CD8-positive, alpha-beta memory T cell (primary cell): ENCODE measurements around the gene C1S. TPM values are rescaled to one million over a fixed set of nuclear protein-coding genes. Genes with fewer than 3 reads are reported as not detected.
"Not testable (repeated sequence)": the region's sequence is repeated elsewhere in the genome, so short reads cannot be mapped to it uniquely, and the experiment has no call there.

ENCODE experiments used
- CTCF ChIA-PET: fragments of 350-600 bp; sonication (Branson Sonifier 250); formaldehyde crosslinking; loops from one replicate; lab custom pipeline; 2021; ENCODE audit warnings: antibody characterized with exemption; lab: Charles Lee
- POLR2A ChIA-PET: fragments of 350-600 bp; sonication (Branson Sonifier 250); formaldehyde crosslinking; loops from one replicate; lab custom pipeline; 2021; ENCODE audit warnings: antibody characterized with exemption; lab: Charles Lee
- DNase-seq, 5 donors: peaks; one replicate each; pipeline versions ENCODE4 v3.0.0 to v3.0.0-alpha.2; 2020 to 2022; ENCODE audit warnings: mixed read lengths in 1 of 5
- H3K27ac ChIP-seq: one replicate; pipeline ENCODE4 v1.7.0; 2013; ENCODE audit warnings: low read depth, mild to moderate bottlenecking, low read length, moderate library complexity
- H3K27me3 ChIP-seq: 2 replicates; pipeline ENCODE4 v1.7.0; 2013; ENCODE audit warnings: low read length, mild to moderate bottlenecking; ENCODE audit not compliant: insufficient read depth, poor library complexity, severe bottlenecking
- H3K36me3 ChIP-seq: 2 replicates; pipeline ENCODE4 v1.7.0; 2013; ENCODE audit warnings: mild to moderate bottlenecking, low read length, moderate library complexity; ENCODE audit not compliant: insufficient read depth
- H3K4me1 ChIP-seq: 2 replicates; pipeline ENCODE4 v1.7.0; 2013; ENCODE audit warnings: mild to moderate bottlenecking, low read length, moderate library complexity; ENCODE audit not compliant: insufficient read depth
- H3K4me3 ChIP-seq: 2 replicates; pipeline ENCODE4 v1.7.0; 2013; ENCODE audit warnings: mild to moderate bottlenecking, low read length
- H3K9me3 ChIP-seq: 2 replicates; pipeline ENCODE4 v1.7.0; 2013; ENCODE audit warnings: mild to moderate bottlenecking, low read length
- H3K27ac Mint-ChIP-seq, 8 donors: one replicate each; pipeline ENCODE4 v1.8.0; 2020 to 2021; ENCODE audit warnings: mixed read lengths in 8 of 8, mild to moderate bottlenecking in 6 of 8, inconsistent platforms in 3 of 8, moderate library complexity in 3 of 8
- H3K27me3 Mint-ChIP-seq, 2 donors: one replicate each; pipeline ENCODE4 v1.8.0; 2020 to 2021; ENCODE audit warnings: mixed read lengths in 2 of 2, mild to moderate bottlenecking in 1 of 2, moderate library complexity in 1 of 2
- H3K36me3 Mint-ChIP-seq, 3 donors: one replicate each; pipeline ENCODE4 v1.8.0; 2020 to 2021; ENCODE audit warnings: mixed read lengths in 3 of 3, inconsistent platforms in 1 of 3, mild to moderate bottlenecking in 1 of 3
- H3K4me1 Mint-ChIP-seq, 3 donors: one replicate each; pipeline ENCODE4 v1.8.0; 2020 to 2021; ENCODE audit warnings: mixed read lengths in 3 of 3, inconsistent platforms in 1 of 3, mild to moderate bottlenecking in 1 of 3
- H3K4me3 Mint-ChIP-seq, 7 donors: one replicate each; pipeline ENCODE4 v1.8.0; 2020 to 2021; ENCODE audit warnings: mixed read lengths in 7 of 7, mild to moderate bottlenecking in 6 of 7, moderate library complexity in 4 of 7, inconsistent platforms in 2 of 7
- H3K9me3 Mint-ChIP-seq, 5 donors: one replicate each; pipeline ENCODE4 v1.8.0; 2020 to 2022; ENCODE audit warnings: mixed read lengths in 5 of 5, mild to moderate bottlenecking in 3 of 5, moderate library complexity in 2 of 5, inconsistent platforms in 1 of 5
- polyA plus RNA-seq: library from polyadenylated mRNA; unstranded; fragments of 300-500 nt; fragmentation: Illumina TruSeq; gene quantifications from one replicate; pipeline ENCODE4 v1.2.3, GENCODE V29; 2021
- total RNA-seq, 2 experiments: library from RNA; stranded (reverse); gene quantifications; one replicate each; pipeline ENCODE4 v1.2.3, GENCODE V29; 2021

Gene C1S
- total and polyA plus RNA-seq, 3 experiments from 2014 or later, result 0.64 to 0.83 TPM; not detected in 1

GRCh38 chr12:7047306-7047705 is 13.2 kb upstream of the C1S start:
- no peak overlapping the region for H3K27ac ChIP-seq
- H3K4me1 Mint-ChIP-seq, result peaks cover 3 to 9% (median 7%) of the 10 kb centered on the region in 3 donors
- peaks cover 1 to 4% of the 10 kb centered on the region in 2 donors for H3K27me3 Mint-ChIP-seq
- peak overlapping the region in 1 of 7 donors; percentile 29 for H3K4me3 Mint-ChIP-seq
- no peaks in the 10 kb centered on the region for H3K36me3 ChIP-seq
- no peaks in the 10 kb centered on the region for H3K27me3 ChIP-seq
- H3K9me3 ChIP-seq, result no peaks in the 10 kb centered on the region
- H3K27ac Mint-ChIP-seq, result peak overlapping the region in 1 of 8 donors; percentile 77
- H3K4me1 ChIP-seq, result peaks cover 10% of the 10 kb centered on the region
- no peaks in the 10 kb centered on the region for H3K9me3 Mint-ChIP-seq
- no peak overlapping the region for H3K4me3 ChIP-seq
- no peak for DNase-seq
- ChIA-PET POLR2A (no interaction called here), CTCF (no interaction called here)
- H3K36me3 Mint-ChIP-seq, result no peaks in the 10 kb centered on the region

- H3K27ac ChIP-seq, H3K27ac Mint-ChIP-seq, H3K36me3 Mint-ChIP-seq, H3K9me3 Mint-ChIP-seq, H3K27me3 Mint-ChIP-seq, CTCF ChIA-PET, POLR2A ChIA-PET, H3K9me3 ChIP-seq, H3K4me1 Mint-ChIP-seq, H3K4me3 Mint-ChIP-seq, H3K4me3 ChIP-seq, DNase-seq, H3K27me3 ChIP-seq, H3K36me3 ChIP-seq: not testable (repeated sequence)
- peaks cover 10% of the 10 kb centered on the region for H3K4me1 ChIP-seq
Measured at GRCh38 chr12:7049445-7049951, 11.0 kb upstream of the C1S start.

- H3K4me3 Mint-ChIP-seq, H3K4me3 ChIP-seq, H3K9me3 ChIP-seq, H3K36me3 ChIP-seq, H3K27me3 ChIP-seq, H3K4me1 Mint-ChIP-seq, H3K36me3 Mint-ChIP-seq, H3K27ac ChIP-seq, DNase-seq, H3K9me3 Mint-ChIP-seq, H3K27ac Mint-ChIP-seq, CTCF ChIA-PET: not testable (repeated sequence)
- POLR2A ChIA-PET, result interaction anchor here (0.7 kb wide), 1 partner anchor 168 kb away, joined by 9 read pairs; no protein-coding TSS in a partner anchor
- H3K4me1 ChIP-seq, result peaks cover 10% of the 10 kb centered on the region
- H3K27me3 Mint-ChIP-seq, result peaks cover 4 to 12% of the 10 kb centered on the region in 2 donors
Measured at GRCh38 chr12:7049973-7050372, 10.5 kb upstream of the C1S start.

- no peaks in the 10 kb centered on the region for H3K9me3 ChIP-seq
- H3K4me3 ChIP-seq, result no peak overlapping the region
- H3K36me3 ChIP-seq, result no peaks in the 10 kb centered on the region
- ChIA-PET CTCF (interaction anchor here (0.6 kb wide), 1 partner anchor 26 kb away, joined by 3 read pairs; no protein-coding TSS in a partner anchor), POLR2A (no interaction called here)
- no peak overlapping the region for H3K4me3 Mint-ChIP-seq
- H3K27me3 Mint-ChIP-seq, result peaks cover 21 to 56% of the 10 kb centered on the region in 2 donors
- no peaks in the 10 kb centered on the region for H3K4me1 Mint-ChIP-seq
- no peak overlapping the region for H3K27ac ChIP-seq
- no peaks in the 10 kb centered on the region for H3K4me1 ChIP-seq
- H3K9me3 Mint-ChIP-seq, result no peaks in the 10 kb centered on the region
- no peak for DNase-seq
- no peak overlapping the region for H3K27ac Mint-ChIP-seq
- no peaks in the 10 kb centered on the region for H3K27me3 ChIP-seq
- H3K36me3 Mint-ChIP-seq, result peaks cover 0 to 7% (median 1%) of the 10 kb centered on the region in 3 donors
Measured at GRCh38 chr12:7054925-7055324, 5.6 kb upstream of the C1S start.

GRCh38 chr12:7055736-7056135 is 4.8 kb upstream of the C1S start:
- H3K27me3 ChIP-seq, POLR2A ChIA-PET, H3K4me1 ChIP-seq, H3K9me3 Mint-ChIP-seq, H3K4me3 Mint-ChIP-seq, H3K27ac Mint-ChIP-seq, H3K27ac ChIP-seq, H3K4me1 Mint-ChIP-seq, DNase-seq, H3K36me3 ChIP-seq, H3K36me3 Mint-ChIP-seq, H3K9me3 ChIP-seq, H3K4me3 ChIP-seq: not testable (repeated sequence)
- peaks cover 22 to 64% of the 10 kb centered on the region in 2 donors for H3K27me3 Mint-ChIP-seq
- CTCF ChIA-PET, result interaction anchor here (1.7 kb wide), 1 partner anchor 132 kb away, joined by 3 read pairs; no protein-coding TSS in a partner anchor

- Histone ChIP-seq H3K27ac (no peak overlapping the region), H3K4me1 (no peaks in the 10 kb centered on the region), H3K9me3 (no peaks in the 10 kb centered on the region), H3K36me3 (no peaks in the 10 kb centered on the region), H3K4me3 (no peak overlapping the region), H3K27me3 (peaks cover 3% of the 10 kb centered on the region)
- peaks cover 21 to 67% of the 10 kb centered on the region in 2 donors for H3K27me3 Mint-ChIP-seq
- H3K9me3 Mint-ChIP-seq, result no peaks in the 10 kb centered on the region
- no peak overlapping the region for H3K4me3 Mint-ChIP-seq
- CTCF ChIA-PET, result interaction anchor here (1.0 kb wide), 1 partner anchor 122 kb away, joined by 3 read pairs; no protein-coding TSS in a partner anchor
- no peak overlapping the region for H3K27ac Mint-ChIP-seq
- POLR2A ChIA-PET, result no interaction called here
- peaks cover 0 to 9% (median 1%) of the 10 kb centered on the region in 3 donors for H3K36me3 Mint-ChIP-seq
- no peak for DNase-seq
- H3K4me1 Mint-ChIP-seq, result no peaks in the 10 kb centered on the region
Measured at GRCh38 chr12:7058163-7058845, 2.2 kb upstream of the C1S start.

- H3K27ac Mint-ChIP-seq, result no peak overlapping the region
- no peaks in the 10 kb centered on the region for H3K36me3 ChIP-seq
- no peak for DNase-seq
- H3K9me3 Mint-ChIP-seq, result no peaks in the 10 kb centered on the region
- ChIA-PET POLR2A (no interaction called here), CTCF (interaction anchor here (1.2 kb wide), 1 partner anchor 28 kb away, joined by 3 read pairs; no protein-coding TSS in a partner anchor)
- H3K4me3 ChIP-seq, result no peak overlapping the region
- no peaks in the 10 kb centered on the region for H3K4me1 ChIP-seq
- H3K9me3 ChIP-seq, result no peaks in the 10 kb centered on the region
- H3K36me3 Mint-ChIP-seq, result peaks cover 0 to 9% (median 1%) of the 10 kb centered on the region in 3 donors
- peaks cover 21 to 66% of the 10 kb centered on the region in 2 donors for H3K27me3 Mint-ChIP-seq
- no peak overlapping the region for H3K4me3 Mint-ChIP-seq
- peaks cover 3% of the 10 kb centered on the region for H3K27me3 ChIP-seq
- no peak overlapping the region for H3K27ac ChIP-seq
- no peaks in the 10 kb centered on the region for H3K4me1 Mint-ChIP-seq
Measured at GRCh38 chr12:7058850-7059395, 1.6 kb upstream of the C1S start.

GRCh38 chr12:7059780-7060179 is 738 bp upstream of the C1S start:
- H3K4me3 Mint-ChIP-seq, result no peak overlapping the region

More at GRCh38 chr12:7059780-7060179, 738 bp upstream of the C1S start:
- CTCF ChIA-PET, result interaction anchor here (1.2 kb wide), 1 partner anchor 29 kb away, joined by 3 read pairs; no protein-coding TSS in a partner anchor
- Histone ChIP-seq H3K27ac (no peak overlapping the region), H3K36me3 (no peaks in the 10 kb centered on the region), H3K27me3 (peaks cover 3% of the 10 kb centered on the region), H3K4me1 (no peaks in the 10 kb centered on the region), H3K9me3 (no peaks in the 10 kb centered on the region), H3K4me3 (no peak overlapping the region)
- H3K27ac Mint-ChIP-seq, result no peak overlapping the region
- H3K36me3 Mint-ChIP-seq, result peaks cover 0 to 9% (median 1%) of the 10 kb centered on the region in 3 donors
- no peaks in the 10 kb centered on the region for H3K4me1 Mint-ChIP-seq
- peaks cover 21 to 60% of the 10 kb centered on the region in 2 donors for H3K27me3 Mint-ChIP-seq
- no peak for DNase-seq
- no peaks in the 10 kb centered on the region for H3K9me3 Mint-ChIP-seq
- POLR2A ChIA-PET, result no interaction called here
